H9 (cell line): ENCODE data around the gene MKRN3. TPM values are rescaled to one million over a fixed set of nuclear protein-coding genes. Genes with fewer than 3 reads are reported as not detected.

ENCODE experiments used
- DNase-seq: peaks from one replicate; pipeline ENCODE4 v3.0.0-alpha.2; 2017
- H2AFZ ChIP-seq: one replicate; pipeline ENCODE4 v1.6.1; 2013; ENCODE audit warnings: mild to moderate bottlenecking, low read length, control low read depth, moderate library complexity
- H2AK5ac ChIP-seq: 2 replicates; pipeline ENCODE4 v1.6.1; 2013; ENCODE audit warnings: low read length, control low read depth, mixed read lengths; ENCODE audit not compliant: insufficient read length
- H2BK120ac ChIP-seq: one replicate; pipeline ENCODE4 v1.6.1; 2013; ENCODE audit warnings: low read depth, mild to moderate bottlenecking, low read length, control low read depth, inconsistent platforms; ENCODE audit not compliant: poor library complexity, severe bottlenecking
- H2BK12ac ChIP-seq: 2 replicates; pipeline ENCODE4 v1.6.1; 2013; ENCODE audit warnings: low read length, control low read depth, mixed read lengths, low read depth; ENCODE audit not compliant: insufficient read length
- H2BK15ac ChIP-seq: 2 replicates; pipeline ENCODE4 v1.6.1; 2013; ENCODE audit warnings: low read depth, low read length, control low read depth
- H2BK20ac ChIP-seq: one replicate; pipeline ENCODE4 v1.6.1; 2013; ENCODE audit warnings: low read depth, mild to moderate bottlenecking, low read length, control low read depth, inconsistent platforms; ENCODE audit not compliant: poor library complexity, severe bottlenecking
- H2BK5ac ChIP-seq: 2 replicates; pipeline ENCODE4 v1.6.1; 2013; ENCODE audit warnings: low read length, control low read depth, mixed read lengths; ENCODE audit not compliant: insufficient read length
- H3K14ac ChIP-seq: 2 replicates; pipeline ENCODE4 v1.6.1; 2013; ENCODE audit warnings: low read length, control low read depth; ENCODE audit not compliant: insufficient read depth
- H3K18ac ChIP-seq: 2 replicates; pipeline ENCODE4 v1.6.1; 2013; ENCODE audit warnings: low read depth, mild to moderate bottlenecking, mixed read lengths, low read length, control low read depth; ENCODE audit not compliant: insufficient read length
- H3K23ac ChIP-seq: 2 replicates; pipeline ENCODE4 v1.6.1; 2013; ENCODE audit warnings: low read length, control low read depth, mixed read lengths, low read depth; ENCODE audit not compliant: insufficient read length
- H3K23me2 ChIP-seq: 2 replicates; pipeline ENCODE4 v1.6.1; 2013; ENCODE audit warnings: low read depth, mild to moderate bottlenecking, mixed read lengths, low read length, control low read depth; ENCODE audit not compliant: insufficient read length, poor library complexity, severe bottlenecking
- H3K27ac ChIP-seq: 2 replicates; pipeline ENCODE4 v1.5.1; 2013; ENCODE audit warnings: low read length, control low read depth, mixed read lengths, low read depth; ENCODE audit not compliant: insufficient read length
- H3K27me3 ChIP-seq: 2 replicates; pipeline ENCODE4 v1.6.1; 2013; ENCODE audit warnings: low read length, control low read depth, inconsistent platforms; ENCODE audit not compliant: insufficient read depth
- H3K4ac ChIP-seq: 2 replicates; pipeline ENCODE4 v1.6.1; 2013; ENCODE audit warnings: low read depth, mild to moderate bottlenecking, control low read depth, inconsistent platforms, low read length, moderate library complexity
- H3K4me1 ChIP-seq: 2 replicates; pipeline ENCODE4 v1.6.1; 2013; ENCODE audit warnings: low read length, control low read depth, inconsistent platforms; ENCODE audit not compliant: insufficient read depth
- H3K4me2 ChIP-seq: 2 replicates; pipeline ENCODE4 v1.6.1; 2013; ENCODE audit warnings: low read length, control low read depth, mixed read lengths; ENCODE audit not compliant: insufficient read length, insufficient read depth
- H3K56ac ChIP-seq: 2 replicates; pipeline ENCODE4 v1.6.1; 2013; ENCODE audit warnings: low read depth, mild to moderate bottlenecking, mixed read lengths, low read length, control low read depth; ENCODE audit not compliant: insufficient read length
- H3K79me1 ChIP-seq: 2 replicates; pipeline ENCODE4 v1.6.1; 2013; ENCODE audit warnings: low read depth, mild to moderate bottlenecking, moderate library complexity, low read length, control low read depth, inconsistent platforms; ENCODE audit not compliant: insufficient read depth, poor library complexity, severe bottlenecking
- H3K79me2 ChIP-seq: 2 replicates; pipeline ENCODE4 v1.6.1; 2013; ENCODE audit warnings: low read length, control low read depth, inconsistent platforms; ENCODE audit not compliant: insufficient read depth
- H3K9ac ChIP-seq: 2 replicates; pipeline ENCODE4 v1.6.1; 2013; ENCODE audit warnings: low read length, control low read depth, mixed read lengths; ENCODE audit not compliant: insufficient read length; ENCODE audit errors: extremely low read depth
- H3K9me3 ChIP-seq: one replicate; pipeline ENCODE4 v1.6.1; 2013; ENCODE audit warnings: low read depth, low read length, inconsistent platforms; ENCODE audit not compliant: control insufficient read depth
- H3T11ph ChIP-seq: one replicate; pipeline ENCODE4 v1.6.1; 2013; ENCODE audit warnings: mild to moderate bottlenecking, low read length, control low read depth, inconsistent platforms
- H4K20me1 ChIP-seq: one replicate; pipeline ENCODE4 v1.6.1; 2013; ENCODE audit not compliant: control insufficient read depth, insufficient read length, insufficient read depth
- H4K5ac ChIP-seq: 2 replicates; pipeline ENCODE4 v1.6.1; 2013; ENCODE audit warnings: low read depth, mild to moderate bottlenecking, mixed read lengths, low read length, control low read depth; ENCODE audit not compliant: insufficient read length
- H4K8ac ChIP-seq: replicated peaks from 2 replicates; pipeline ENCODE4 v1.6.1; 2013; ENCODE audit warnings: low read length, control low read depth, mixed read lengths, low read depth; ENCODE audit not compliant: insufficient read length
- H4K91ac ChIP-seq: 2 replicates; pipeline ENCODE4 v1.6.1; 2013; ENCODE audit warnings: low read depth, mild to moderate bottlenecking, moderate library complexity, mixed read lengths, low read length, control low read depth; ENCODE audit not compliant: insufficient read length
- H3K27ac Mint-ChIP-seq, 3 experiments: 2 replicates in 2 of 3; 3 replicates in 1 of 3; pipeline ENCODE4 v1.8.0; 2020 to 2021; ENCODE audit warnings: mixed read lengths in 3 of 3, mild to moderate bottlenecking in 1 of 3, moderate library complexity in 1 of 3
- H3K27me3 Mint-ChIP-seq: 2 replicates; pipeline ENCODE4 v1.8.0; 2021; ENCODE audit warnings: low read depth, mild to moderate bottlenecking, moderate library complexity, mixed read lengths
- H3K36me3 Mint-ChIP-seq, 3 experiments: 2 replicates in 2 of 3; 3 replicates in 1 of 3; pipeline ENCODE4 v1.8.0; 2020 to 2021; ENCODE audit warnings: low read depth in 3 of 3, mixed read lengths in 3 of 3; ENCODE audit not compliant: insufficient read depth in 1 of 3
- H3K4me1 Mint-ChIP-seq, 2 experiments: 2 replicates each; pipeline ENCODE4 v1.8.0; 2020; ENCODE audit warnings: mixed read lengths in 2 of 2
- H3K4me3 Mint-ChIP-seq, 2 experiments: 2 replicates in 1 of 2; 3 replicates in 1 of 2; pipeline ENCODE4 v1.8.0; 2020 to 2021; ENCODE audit warnings: mild to moderate bottlenecking in 2 of 2, mixed read lengths in 2 of 2, moderate library complexity in 1 of 2
- H3K9me3 Mint-ChIP-seq, 2 experiments: 2 replicates in 1 of 2; 3 replicates in 1 of 2; pipeline ENCODE4 v1.8.0; 2020; ENCODE audit warnings: mild to moderate bottlenecking in 2 of 2, mixed read lengths in 2 of 2, moderate library complexity in 1 of 2
- CTCF ChIP-seq: fragments of 200-600 bp; sonication (generic); conservative IDR thresholded peaks from 3 replicates; pipeline ENCODE4 v1.8.0; 2021; ENCODE audit warnings: antibody characterized with exemption, mild to moderate bottlenecking
- WGBS: extraction: QIAGEN DNeasy Blood & Tissue Kit; methylation state at CpG from one replicate; pipeline ENCODE4 v1.1.7; 2013; ENCODE audit warnings: missing lambda C conversion rate, low lambda C conversion rate, mixed read lengths; ENCODE audit not compliant: insufficient read length; ENCODE audit errors: extremely low coverage; 5-methylcytosine and 5-hydroxymethylcytosine counted together
- microRNA-seq: library from miRNA; unstranded; fragments of <30 nt; microRNA quantifications from one replicate; pipeline ENCODE4, GENCODE V29; 2020; ENCODE audit warnings: borderline microRNAs expressed
- total RNA-seq: library from RNA; stranded (reverse); gene quantifications from 2 replicates; pipeline ENCODE4 v1.2.1, GENCODE V29; 2021

Gene MKRN3
- total RNA-seq, 1 experiment from 2014 or later = not detected

- Histone ChIP-seq H2BK5ac (no peak overlapping the region), H3K27ac (no peak overlapping the region), H2BK120ac (no peak overlapping the region), H2AK5ac (no peak overlapping the region), H3K4me1 (no peaks in the 10 kb centered on the region), H3K9ac (no peak overlapping the region), H3K23me2 (no peaks in the 10 kb centered on the region), H3K23ac (no peak overlapping the region), H3K4ac (no peak overlapping the region), H4K20me1 (no peaks in the 10 kb centered on the region), H2BK20ac (no peak overlapping the region), H2BK15ac (no peak overlapping the region), H3K79me2 (no peaks in the 10 kb centered on the region), H3K56ac (no peak overlapping the region), H4K5ac (no peak overlapping the region), H3K14ac (no peak overlapping the region), H4K8ac (no peak overlapping the region), H2AFZ (no peak overlapping the region), H3T11ph (no peak overlapping the region), H3K4me2 (no peak overlapping the region), H3K79me1 (no peaks in the 10 kb centered on the region), H2BK12ac (no peak overlapping the region), H3K27me3 (no peaks in the 10 kb centered on the region), H3K9me3 (peaks cover 46% of the 10 kb centered on the region), H3K18ac (no peak overlapping the region), H4K91ac (no peak overlapping the region)
- no CpG with 5 or more reads among the region's 10 CpGs for WGBS
- Mint-ChIP-seq H3K27me3 (peaks cover 9% of the 10 kb centered on the region), H3K4me3 (no peak overlapping the region), H3K36me3 (peaks cover 0 to 5% (median 0%) of the 10 kb centered on the region in 3 experiments; a peak in 3 of 7 replicates), H3K9me3 (peaks cover 38 to 39% of the 10 kb centered on the region in 2 experiments), H3K27ac (no peak overlapping the region), H3K4me1 (no peaks in the 10 kb centered on the region)
- TF ChIP-seq CTCF = no peak
- no peak for DNase-seq
Measured at GRCh38 chr15:23616536-23616935, 51.1 kb downstream of the MKRN3 start.

Small RNA genes lying within 50 kb of the gene (microRNA-seq; reads per million reads assigned to microRNA genes)
- not detected for gene MIR4508

Other genes starting within 250 kb of the MKRN3 start
- gene GOLGA6L26, start 231.5 kb upstream of the MKRN3 start, total RNA-seq = not detected in 2 replicates
- gene GOLGA8S, start 210.9 kb upstream of the MKRN3 start, total RNA-seq = 0.07 TPM in 2 replicates
- gene GOLGA6L2, start 118.4 kb upstream of the MKRN3 start, total RNA-seq = not detected in 2 replicates
- 9.2 and 9.7 TPM in 2 replicates for gene MAGEL2, start 82.2 kb downstream of the MKRN3 start, total RNA-seq
- 34.8 and 38.0 TPM in 2 replicates for gene NDN, start 121.6 kb downstream of the MKRN3 start, total RNA-seq